HepG2 (cell line): ENCODE results near the gene FAM161A. TPM values are rescaled to one million over a fixed set of nuclear protein-coding genes. Genes with fewer than 3 reads are reported as not detected.

Source experiments
- CBX2 ChIP-seq, 2 experiments: fragments of 200-600 bp in 1 of 2; sonication (generic); formaldehyde crosslinking in 1 of 2; IDR thresholded peaks; 2 replicates each; pipeline versions ENCODE4 v1.7.0 to v1.8.1; 2018 to 2022; ENCODE audit warnings: low read depth in 2 of 2, low read length in 1 of 2, mild to moderate bottlenecking in 1 of 2, missing genetic modification reagents in 1 of 2
- CTCF ChIP-seq: sonication (generic); formaldehyde crosslinking; IDR thresholded peaks from 2 replicates; pipeline ENCODE4 v1.5.0; 2020; ENCODE audit warnings: mild to moderate bottlenecking, missing genetic modification reagents, moderate library complexity
- ELF4 ChIP-seq: sonication (generic); formaldehyde crosslinking; IDR thresholded peaks from 2 replicates; pipeline ENCODE4 v1.5.0; 2020; ENCODE audit warnings: missing genetic modification reagents, mild to moderate bottlenecking, moderate library complexity, borderline replicate concordance
- FIP1L1 ChIP-seq: fragments of 200-400 bp; formaldehyde crosslinking; IDR thresholded peaks from 2 replicates; pipeline ENCODE4 v1.6.1; 2018; ENCODE audit warnings: low read depth, mild to moderate bottlenecking, low read length, moderate library complexity, borderline replicate concordance; ENCODE audit not compliant: insufficient read depth
- FOXA1 ChIP-seq, 2 experiments: fragments of 450-650 bp in 1 of 2; sonication (generic) in 1 of 2; formaldehyde crosslinking in 1 of 2; IDR thresholded peaks; 2 replicates each; pipeline versions ENCODE4 v1.4.0 to v1.6.1; 2016 to 2020; ENCODE audit warnings: missing genetic modification reagents in 1 of 2
- HMGXB4 ChIP-seq, 2 experiments: sonication (generic) in 1 of 2; formaldehyde crosslinking in 1 of 2; IDR thresholded peaks; 2 replicates each; pipeline versions ENCODE4 v1.4.0 to v1.6.1; 2018 to 2020; ENCODE audit warnings: missing genetic modification reagents in 2 of 2, borderline replicate concordance in 1 of 2, low read depth in 1 of 2, mild to moderate bottlenecking in 1 of 2, missing biosample characterization in 1 of 2
- IKZF5 ChIP-seq: IDR thresholded peaks from 2 replicates; pipeline ENCODE4 v1.6.1; 2018; ENCODE audit warnings: missing genetic modification reagents, mild to moderate bottlenecking, missing compliant biosample characterization
- IRF2 ChIP-seq: IDR thresholded peaks from 2 replicates; pipeline ENCODE4 v1.6.1; 2018; ENCODE audit warnings: missing genetic modification reagents, missing compliant biosample characterization
- MXI1 ChIP-seq: IDR thresholded peaks from 3 replicates; pipeline ENCODE4 v1.6.1; 2012; ENCODE audit warnings: low read depth, low read length, inconsistent platforms, borderline replicate concordance
- PATZ1 ChIP-seq: sonication (generic); formaldehyde crosslinking; IDR thresholded peaks from 2 replicates; pipeline ENCODE4 v1.4.0; 2020; ENCODE audit warnings: missing genetic modification reagents
- PHF21A ChIP-seq: sonication (generic); formaldehyde crosslinking; IDR thresholded peaks from 2 replicates; pipeline ENCODE4 v1.5.0; 2020; ENCODE audit warnings: mild to moderate bottlenecking, missing genetic modification reagents
- PREB ChIP-seq: sonication (generic); formaldehyde crosslinking; IDR thresholded peaks from 2 replicates; pipeline ENCODE4 v1.4.0; 2020; ENCODE audit warnings: missing genetic modification reagents
- XRCC5 ChIP-seq: fragments of 200-400 bp; formaldehyde crosslinking; optimal IDR thresholded peaks from 2 replicates; pipeline ENCODE3; 2017; ENCODE audit warnings: mild to moderate bottlenecking, low read length
- ZNF280B ChIP-seq: sonication (generic); formaldehyde crosslinking; IDR thresholded peaks from 2 replicates; pipeline ENCODE4 v1.5.0; 2020; ENCODE audit warnings: missing genetic modification reagents, mild to moderate bottlenecking, borderline replicate concordance
- ZNF468 ChIP-seq: sonication (generic); formaldehyde crosslinking; IDR thresholded peaks from 2 replicates; pipeline ENCODE4 v1.8.0; 2022; ENCODE audit warnings: mild to moderate bottlenecking, moderate library complexity, missing genetic modification reagents
- ZNF83 ChIP-seq: sonication (generic); formaldehyde crosslinking; IDR thresholded peaks from 2 replicates; pipeline ENCODE4 v1.4.0; 2020; ENCODE audit warnings: missing genetic modification reagents, mild to moderate bottlenecking, borderline replicate concordance
- ZNF891 ChIP-seq: sonication (generic); formaldehyde crosslinking; IDR thresholded peaks from 2 replicates; pipeline ENCODE4 v1.5.0; 2020; ENCODE audit warnings: mild to moderate bottlenecking, missing genetic modification reagents
- ZSCAN30 ChIP-seq: sonication (generic); formaldehyde crosslinking; IDR thresholded peaks from 2 replicates; pipeline ENCODE4 v1.5.0; 2020; ENCODE audit warnings: mild to moderate bottlenecking, missing genetic modification reagents
- polyA plus RNA-seq, 8 experiments: library from polyadenylated mRNA; depleted of rRNA in 3 of 8; stranded (reverse) in 7 of 8; unstranded in 1 of 8; fragments of >200 nt; fragmentation: Illumina TruSeq in 4 of 8; extraction: Trizol in 4 of 8; gene quantifications; 2 replicates each; pipeline versions ENCODE4 v1.2.1 to v1.2.3, GENCODE V29; 2011 to 2016; ENCODE audit warnings: low read depth in 4 of 8, missing spikeins in 1 of 8, mixed read lengths in 1 of 8; ENCODE audit not compliant: insufficient read depth in 1 of 8
- total RNA-seq, 5 experiments: library from RNA; depleted of rRNA; stranded (reverse); fragments of >200 nt; fragmentation: Illumina TruSeq; extraction: Trizol; gene quantifications; 2 replicates each; pipeline ENCODE4 v1.2.3, GENCODE V29; 2016; ENCODE audit warnings: low read depth in 1 of 5

FAM161A gene
- total and polyA plus RNA-seq, 2 of the 13 experiments (the other 11 are each of a cell fraction or from before 2014, with no cell fraction given), result 2.7 to 3.4 TPM

GRCh38 chr2:61793389-61793836 is 60.4 kb downstream of the FAM161A start (continued):
- TF ChIP-seq CTCF (CRISPR knock-in tag), result peak; percentile 84
- peak in 1 of 2 experiments; percentile 61; a peak in 2 of 4 replicates for TF ChIP-seq HMGXB4 (CRISPR knock-in tag; IDR thresholded peaks at IDR 0.05; ENCODE audit: borderline replicate concordance in 1 of 2, low read depth in 1 of 2)
- TF ChIP-seq CBX2 (IDR thresholded peaks at IDR 0.05; ENCODE audit: low read depth, low read length), result no peak
- no peak for TF ChIP-seq CBX2 (CRISPR knock-in tag; IDR thresholded peaks at IDR 0.05; ENCODE audit: low read depth)
- peak; percentile 77; the same call in 1 of the 2 replicates for TF ChIP-seq ZNF891
- TF ChIP-seq FOXA1 (IDR thresholded peaks at IDR 0.05), result no peak
- peak; percentile 37; the same call in 1 of the 2 replicates for TF ChIP-seq FOXA1 (CRISPR knock-in tag; IDR thresholded peaks at IDR 0.05)
- peak; percentile 47 for TF ChIP-seq XRCC5
- no peak for TF ChIP-seq MXI1
- TF ChIP-seq IRF2 (CRISPR knock-in tag), result 0 out of 2 replicates have a peak, but pooled peaks have one; percentile 54
- TF ChIP-seq PREB (CRISPR knock-in tag), result no peak
- no peak for TF ChIP-seq FIP1L1
- TF ChIP-seq PHF21A (CRISPR knock-in tag), result no peak
- 0 out of 2 replicates have a peak, but pooled peaks have one; percentile 19 for TF ChIP-seq ZNF280B (CRISPR knock-in tag)
- peak; percentile 53; the same call in 1 of the 2 replicates for TF ChIP-seq IKZF5 (CRISPR knock-in tag)
- 0 out of 2 replicates have a peak, but pooled peaks have one; percentile 31 for TF ChIP-seq PATZ1 (CRISPR knock-in tag)
- no peak for TF ChIP-seq ELF4
- no peak for TF ChIP-seq ZSCAN30 (CRISPR knock-in tag)
- TF ChIP-seq ZNF83 (CRISPR knock-in tag), result no peak
- no peak for TF ChIP-seq ZNF468
